Cardiac fibroblast (primary cell): ENCODE data around the gene CDRT4.

ENCODE experiments used
- DNase-seq, 2 donors: peaks; one replicate each; pipeline versions ENCODE4 v3.0.0 to v3.0.0-alpha.2; 2010; ENCODE audit warnings: low read depth in 2 of 2
- H3K4me3 ChIP-seq, 2 donors: replicated peaks in 1 of 2; 1 replicate in 1 of 2; 2 replicates in 1 of 2; pipeline ENCODE4 v1.5.1; 2011; ENCODE audit warnings: low read depth in 2 of 2, low read length in 2 of 2, mild to moderate bottlenecking in 2 of 2, moderate library complexity in 1 of 2
- TF ChIP-seq, protein P1 (sequence below): IDR thresholded peaks from one replicate; pipeline ENCODE4 v1.5.1; 2011; ENCODE audit warnings: low read depth, mild to moderate bottlenecking, low read length, inconsistent platforms

The CDRT4 gene

DNA sequence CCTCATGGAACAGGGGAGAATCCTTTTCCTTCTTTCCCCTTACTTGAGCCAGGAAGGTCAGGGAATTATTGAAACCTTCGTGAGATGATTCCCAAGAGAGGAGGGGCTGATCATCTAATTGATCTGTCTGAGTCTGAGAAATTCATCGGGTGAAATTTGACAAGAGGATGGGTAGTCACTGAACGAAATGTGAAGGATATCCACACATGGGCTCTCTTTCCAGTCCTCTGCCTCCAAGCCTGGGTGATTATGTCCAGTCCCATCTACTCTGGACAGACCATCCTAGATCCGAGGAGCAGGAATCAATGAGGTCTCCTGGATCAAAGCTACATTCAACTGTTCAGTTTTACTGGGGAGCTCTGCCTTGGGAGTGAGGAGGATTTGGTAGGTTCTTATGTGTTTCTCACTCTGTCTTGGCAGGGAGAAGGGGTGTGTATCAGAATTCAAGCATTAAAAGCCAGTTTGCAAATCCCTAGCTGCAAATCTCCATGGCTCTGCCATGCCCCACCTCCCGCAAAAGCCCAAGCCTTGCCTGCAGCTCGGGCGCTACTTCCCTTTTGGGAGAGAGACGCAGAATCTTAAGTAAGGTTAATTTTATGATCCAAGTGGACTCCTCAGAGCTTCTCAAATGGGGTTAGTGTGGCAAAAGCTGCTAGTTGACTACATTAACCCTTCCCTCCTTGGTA, 78.9 kb downstream of the CDRT4 start:
- TF ChIP-seq, protein P1, sequence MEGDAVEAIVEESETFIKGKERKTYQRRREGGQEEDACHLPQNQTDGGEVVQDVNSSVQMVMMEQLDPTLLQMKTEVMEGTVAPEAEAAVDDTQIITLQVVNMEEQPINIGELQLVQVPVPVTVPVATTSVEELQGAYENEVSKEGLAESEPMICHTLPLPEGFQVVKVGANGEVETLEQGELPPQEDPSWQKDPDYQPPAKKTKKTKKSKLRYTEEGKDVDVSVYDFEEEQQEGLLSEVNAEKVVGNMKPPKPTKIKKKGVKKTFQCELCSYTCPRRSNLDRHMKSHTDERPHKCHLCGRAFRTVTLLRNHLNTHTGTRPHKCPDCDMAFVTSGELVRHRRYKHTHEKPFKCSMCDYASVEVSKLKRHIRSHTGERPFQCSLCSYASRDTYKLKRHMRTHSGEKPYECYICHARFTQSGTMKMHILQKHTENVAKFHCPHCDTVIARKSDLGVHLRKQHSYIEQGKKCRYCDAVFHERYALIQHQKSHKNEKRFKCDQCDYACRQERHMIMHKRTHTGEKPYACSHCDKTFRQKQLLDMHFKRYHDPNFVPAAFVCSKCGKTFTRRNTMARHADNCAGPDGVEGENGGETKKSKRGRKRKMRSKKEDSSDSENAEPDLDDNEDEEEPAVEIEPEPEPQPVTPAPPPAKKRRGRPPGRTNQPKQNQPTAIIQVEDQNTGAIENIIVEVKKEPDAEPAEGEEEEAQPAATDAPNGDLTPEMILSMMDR, result no peak
- no peak for DNase-seq
- no peak overlapping the region for H3K4me3 ChIP-seq

DNA sequence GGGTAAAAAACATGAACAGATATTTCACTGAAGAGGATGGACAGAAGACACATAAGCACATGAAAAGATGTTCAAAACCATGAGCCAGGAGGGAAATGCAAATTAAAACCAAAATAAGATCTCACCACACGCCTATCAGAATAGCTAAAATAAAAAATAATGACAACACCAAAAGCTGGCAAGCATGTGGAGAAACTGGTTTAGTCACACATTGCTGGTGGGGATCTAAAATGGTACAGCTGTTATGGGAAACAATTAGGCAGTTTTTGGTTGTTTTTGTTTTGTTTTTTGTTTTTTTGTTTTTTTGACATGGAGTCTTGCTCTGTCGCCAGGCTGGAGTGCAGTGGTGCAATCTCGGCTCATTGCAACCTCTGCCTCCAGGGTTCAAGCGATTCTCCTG, 81.3 kb downstream of the CDRT4 start:
- no peak for DNase-seq
- TF ChIP-seq, protein P1, result no peak
- no peak overlapping the region for H3K4me3 ChIP-seq
